ENCODE results near the gene DDB1. TPM values are rescaled to one million over a fixed set of nuclear protein-coding genes. Genes with fewer than 3 reads are reported as not detected.
"Not testable (repeated sequence)": the region's sequence is repeated elsewhere in the genome, so short reads cannot be mapped to it uniquely, and the experiment has no call there.

Gene DDB1
- total and polyA plus RNA-seq, 10 of the 15 experiments (the other 5 are each of a cell fraction or from before 2014, with no cell fraction given) = 136 to 272 (median 216) TPM

GRCh38 chr11:61254403-61255025, 78.4 kb downstream of the DDB1 start:
- H3K27ac ChIP-seq (ENCODE audit: control insufficient read depth, insufficient read depth) = no peak overlapping the region
- H3K9ac ChIP-seq (ENCODE audit: control insufficient read depth, insufficient read depth, low read length) = no peak overlapping the region
- no peaks in the 10 kb centered on the region for H3K79me2 ChIP-seq (ENCODE audit: control insufficient read depth, insufficient read depth, low read length)
- BruUV-seq (replicated peaks) = no TSS peak
- RAD21 ChIA-PET (ENCODE audit: unreplicated experiment) = interaction anchor here (1.0 to 3.1 kb wide), 5 partner anchors 41 to 423 kb away, joined by 3 to 24 read pairs (median 6); partner anchors contain the start of genes TMEM216 and VWCE
- TF ChIP-seq YBX1 (IDR thresholded peaks at IDR 0.05) (no peak), RB1 (IDR thresholded peaks at IDR 0.05; ENCODE audit: borderline replicate concordance) (peak; percentile 23; the same call in 1 of the 2 replicates), WRNIP1 (IDR thresholded peaks at IDR 0.05; ENCODE audit: borderline replicate concordance, low read depth, low read length) (0 out of 2 replicates have a peak, but pooled peaks have one; percentile 80), SMC3 (IDR thresholded peaks at IDR 0.05; ENCODE audit: borderline replicate concordance, low read length) (peak; percentile 79), CTCF (IDR thresholded peaks at IDR 0.05 in 2 of 3, conservative IDR thresholded peaks at IDR 0.05 in 1 of 3; ENCODE audit: control insufficient read depth in 2 of 3, extremely low read depth in 1 of 3, insufficient read depth in 1 of 3, low read depth in 3 of 3, low read length in 3 of 3) (peak; percentile 93 to 99 (median 96)), RAD21 (IDR thresholded peaks at IDR 0.05; ENCODE audit: insufficient read depth, low read depth, low read length) (peak; percentile 84), SMARCA5 (IDR thresholded peaks at IDR 0.05) (peak; percentile 66; the same call in 1 of the 2 replicates), YY1 (IDR thresholded peaks at IDR 0.05; ENCODE audit: low read depth, low read length) (0 out of 2 replicates have a peak, but pooled peaks have one; percentile 15)
- TF ChIP-seq, protein P1, sequence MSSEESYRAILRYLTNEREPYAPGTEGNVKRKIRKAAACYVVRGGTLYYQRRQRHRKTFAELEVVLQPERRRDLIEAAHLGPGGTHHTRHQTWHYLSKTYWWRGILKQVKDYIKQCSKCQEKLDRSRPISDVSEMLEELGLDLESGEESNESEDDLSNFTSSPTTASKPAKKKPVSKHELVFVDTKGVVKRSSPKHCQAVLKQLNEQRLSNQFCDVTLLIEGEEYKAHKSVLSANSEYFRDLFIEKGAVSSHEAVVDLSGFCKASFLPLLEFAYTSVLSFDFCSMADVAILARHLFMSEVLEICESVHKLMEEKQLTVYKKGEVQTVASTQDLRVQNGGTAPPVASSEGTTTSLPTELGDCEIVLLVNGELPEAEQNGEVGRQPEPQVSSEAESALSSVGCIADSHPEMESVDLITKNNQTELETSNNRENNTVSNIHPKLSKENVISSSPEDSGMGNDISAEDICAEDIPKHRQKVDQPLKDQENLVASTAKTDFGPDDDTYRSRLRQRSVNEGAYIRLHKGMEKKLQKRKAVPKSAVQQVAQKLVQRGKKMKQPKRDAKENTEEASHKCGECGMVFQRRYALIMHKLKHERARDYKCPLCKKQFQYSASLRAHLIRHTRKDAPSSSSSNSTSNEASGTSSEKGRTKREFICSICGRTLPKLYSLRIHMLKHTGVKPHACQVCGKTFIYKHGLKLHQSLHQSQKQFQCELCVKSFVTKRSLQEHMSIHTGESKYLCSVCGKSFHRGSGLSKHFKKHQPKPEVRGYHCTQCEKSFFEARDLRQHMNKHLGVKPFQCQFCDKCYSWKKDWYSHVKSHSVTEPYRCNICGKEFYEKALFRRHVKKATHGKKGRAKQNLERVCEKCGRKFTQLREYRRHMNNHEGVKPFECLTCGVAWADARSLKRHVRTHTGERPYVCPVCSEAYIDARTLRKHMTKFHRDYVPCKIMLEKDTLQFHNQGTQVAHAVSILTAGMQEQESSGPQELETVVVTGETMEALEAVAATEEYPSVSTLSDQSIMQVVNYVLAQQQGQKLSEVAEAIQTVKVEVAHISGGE (CRISPR knock-in tag; IDR thresholded peaks at IDR 0.05) = no peak
- SMC1A ChIA-PET (ENCODE audit: uncharacterized antibody, unreplicated experiment) = interaction anchor here (0.7 to 5.2 kb wide), 7 partner anchors 16 to 139 kb away, joined by 3 to 30 read pairs (median 5); partner anchors contain the start of gene VWCE
- H4K20me1 ChIP-seq (ENCODE audit: control insufficient read depth, insufficient read depth) = no peaks in the 10 kb centered on the region
- H3K4me3 ChIP-seq = no peak overlapping the region
- no peaks in the 10 kb centered on the region for H3K4me1 ChIP-seq (ENCODE audit: control insufficient read depth, insufficient read depth, low read length)
- no peaks in the 10 kb centered on the region for H3K27me3 ChIP-seq (replicated peaks in 1 of 2; ENCODE audit: control insufficient read depth in 2 of 2, insufficient read depth in 2 of 2, low read length in 1 of 2)
- in situ Hi-C loops (cut with MboI) = loop anchor here (5.0 kb wide), 1 partner anchor 138 kb away; the partner anchor contains the start of gene TMEM216
- FAIRE-seq (peak; percentile 41), DNase-seq (ENCODE audit: low read depth, low spot score) (peak; percentile 25), ATAC-seq (peak; percentile 99)
- CTCF ChIA-PET = interaction anchor here (0.6 to 5.5 kb wide), 20 partner anchors 16 to 916 kb away, joined by 3 to 48 read pairs (median 4); partner anchors contain the start of genes DDB1, TKFC, TMEM216 and VWCE
- no peaks in the 10 kb centered on the region for H3K36me3 ChIP-seq (ENCODE audit: control insufficient read depth in 2 of 2, insufficient read depth in 2 of 2, low read length in 1 of 2)
- WGBS (ENCODE audit: insufficient coverage, insufficient replicate concordance, low lambda C conversion rate, missing lambda C conversion rate) = 51% methylated on average over 12 of the region's 12 CpGs
- intact Hi-C loops (cut with micrococcal nuclease; ENCODE audit: unreplicated experiment) = loop anchor here (1.0 to 10.0 kb wide), 2 partner anchors 80 to 131 kb away; partner anchors contain the start of genes DDB1 and TKFC
- no peak overlapping the region for H3K4me2 ChIP-seq (ENCODE audit: control insufficient read depth, insufficient read depth)
- no peak overlapping the region for H2AFZ ChIP-seq (ENCODE audit: control insufficient read depth, low read depth, low read length)
- no peaks in the 10 kb centered on the region for H3K9me3 ChIP-seq (replicated peaks; ENCODE audit: control insufficient read depth, insufficient read depth, low read length)
- POLR2A ChIA-PET = interaction anchor here (0.8 to 1.0 kb wide), 2 partner anchors 82 to 423 kb away, joined by 3 to 4 read pairs; no protein-coding TSS in a partner anchor

DNA sequence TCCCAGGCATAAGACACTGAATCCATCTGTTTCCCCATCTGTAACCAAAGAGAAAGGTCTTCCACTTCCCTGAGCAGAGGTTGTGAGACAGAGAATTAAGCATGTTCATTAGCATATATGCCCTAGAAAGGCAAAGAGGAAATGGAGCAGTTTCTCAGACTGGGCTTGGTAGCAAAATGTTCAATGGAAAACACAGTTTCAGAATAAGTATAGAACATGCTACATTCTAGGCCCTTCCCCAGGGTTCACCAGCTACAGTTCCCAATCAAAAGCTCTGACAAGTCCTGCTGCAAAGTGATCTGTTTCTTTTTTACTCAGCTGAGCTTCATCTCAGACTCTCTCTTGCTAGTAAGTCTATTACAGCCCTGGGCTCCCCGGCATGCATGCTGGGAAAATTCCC, 80.6 kb downstream of the DDB1 start:
- H3K4me1 ChIP-seq (ENCODE audit: control insufficient read depth, insufficient read depth, low read length); POLR2A ChIA-PET; H2AFZ ChIP-seq (ENCODE audit: control insufficient read depth, low read depth, low read length); DNase-seq (ENCODE audit: low read depth, low spot score); BruUV-seq (replicated peaks); H3K4me3 ChIP-seq; FAIRE-seq; H3K36me3 ChIP-seq (ENCODE audit: control insufficient read depth in 2 of 2, insufficient read depth in 2 of 2, low read length in 1 of 2); in situ Hi-C loops (cut with MboI); H4K20me1 ChIP-seq (ENCODE audit: control insufficient read depth, insufficient read depth); H3K27me3 ChIP-seq (replicated peaks in 1 of 2; ENCODE audit: control insufficient read depth in 2 of 2, insufficient read depth in 2 of 2, low read length in 1 of 2); H3K79me2 ChIP-seq (ENCODE audit: control insufficient read depth, insufficient read depth, low read length); H3K9ac ChIP-seq (ENCODE audit: control insufficient read depth, insufficient read depth, low read length); H3K9me3 ChIP-seq (replicated peaks; ENCODE audit: control insufficient read depth, insufficient read depth, low read length); H3K27ac ChIP-seq (ENCODE audit: control insufficient read depth, insufficient read depth); H3K4me2 ChIP-seq (ENCODE audit: control insufficient read depth, insufficient read depth); ATAC-seq: not testable (repeated sequence)
- RAD21 ChIA-PET (ENCODE audit: unreplicated experiment) = interaction anchor here (1.3 to 3.1 kb wide), 5 partner anchors 18 to 140 kb away, joined by 4 to 24 read pairs (median 8); partner anchors contain the start of genes TMEM216 and VWCE
- CTCF ChIA-PET = interaction anchor here (1.5 to 5.5 kb wide), 7 partner anchors 10 to 183 kb away, joined by 3 to 48 read pairs (median 7); partner anchors contain the start of genes DDB1, TKFC and VWCE
- WGBS (ENCODE audit: insufficient coverage, insufficient replicate concordance, low lambda C conversion rate, missing lambda C conversion rate) = 0% methylated on average over 1 of the region's 1 CpG
- SMC1A ChIA-PET (ENCODE audit: uncharacterized antibody, unreplicated experiment) = interaction anchor here (0.6 to 5.2 kb wide), 5 partner anchors 9 to 141 kb away, joined by 3 to 30 read pairs (median 7); no protein-coding TSS in a partner anchor
- intact Hi-C loops (cut with micrococcal nuclease; ENCODE audit: unreplicated experiment) = loop anchor here (10.0 kb wide), 1 partner anchor 82 kb away; the partner anchor contains the start of genes DDB1 and TKFC

Measured in GM12878 (cell line).